ENCODE results near the gene KCNJ6. TPM values are rescaled to one million over a fixed set of nuclear protein-coding genes. Genes with fewer than 3 reads are reported as not detected.
"Not testable (repeated sequence)": the region's sequence is repeated elsewhere in the genome, so short reads cannot be mapped to it uniquely, and the experiment has no call there.

Gene KCNJ6
- polyA plus RNA-seq, 3 donors = 0.16 to 0.30 (median 0.27) TPM

GRCh38 chr21:37771181-37771580 is 145.1 kb downstream of the KCNJ6 start:
- no peak for DNase-seq

- DNase-seq = no peak
Measured at GRCh38 chr21:37770461-37770860, 145.8 kb downstream of the KCNJ6 start.

- no peak for DNase-seq
Measured at GRCh38 chr21:37769656-37770055, 146.6 kb downstream of the KCNJ6 start.

- DNase-seq = no peak
Measured at GRCh38 chr21:37767984-37768383, 148.3 kb downstream of the KCNJ6 start.

GRCh38 chr21:37766129-37766528 is 150.1 kb downstream of the KCNJ6 start:
- DNase-seq = no peak

- no peak for DNase-seq
Measured at GRCh38 chr21:37765221-37765900, 150.9 kb downstream of the KCNJ6 start.

- no peak for DNase-seq
Measured at GRCh38 chr21:37764691-37765090, 151.6 kb downstream of the KCNJ6 start.

- no peak for DNase-seq
Measured at GRCh38 chr21:37763298-37763697, 153.0 kb downstream of the KCNJ6 start.

GRCh38 chr21:37762606-37763005 is 153.7 kb downstream of the KCNJ6 start:
- no peak for DNase-seq

GRCh38 chr21:37761406-37761805 is 154.9 kb downstream of the KCNJ6 start:
- not testable (repeated sequence) for DNase-seq

- no peak for DNase-seq
Measured at GRCh38 chr21:37759777-37760176, 156.5 kb downstream of the KCNJ6 start.

- peak; percentile 15 for DNase-seq
Measured at GRCh38 chr21:37758982-37759381, 157.3 kb downstream of the KCNJ6 start.

- DNase-seq = no peak
Measured at GRCh38 chr21:37757606-37758376, 158.5 kb downstream of the KCNJ6 start.

GRCh38 chr21:37753122-37753599 is 163.1 kb downstream of the KCNJ6 start:
- peak; percentile 22 for DNase-seq

- peak; percentile 4 for DNase-seq
Measured at GRCh38 chr21:37751268-37751975, 164.8 kb downstream of the KCNJ6 start.

GRCh38 chr21:37749132-37749531 is 167.1 kb downstream of the KCNJ6 start:
- no peak for DNase-seq

- no peak for DNase-seq
Measured at GRCh38 chr21:37748351-37748750, 167.9 kb downstream of the KCNJ6 start.

GRCh38 chr21:37746849-37747248 is 169.4 kb downstream of the KCNJ6 start:
- no peak for DNase-seq

- DNase-seq = no peak
Measured at GRCh38 chr21:37744551-37744950, 171.7 kb downstream of the KCNJ6 start.

GRCh38 chr21:37742532-37742931 is 173.7 kb downstream of the KCNJ6 start:
- DNase-seq = no peak

GRCh38 chr21:37742115-37742514 is 174.1 kb downstream of the KCNJ6 start:
- no peak for DNase-seq

- no peak for DNase-seq
Measured at GRCh38 chr21:37737996-37738395, 178.3 kb downstream of the KCNJ6 start.

GRCh38 chr21:37737507-37737906 is 178.8 kb downstream of the KCNJ6 start:
- no peak for DNase-seq

Measured in renal pelvis (tissue), 4 donors.